Measurements from ENCODE around the gene TMEM178B.

DNA sequence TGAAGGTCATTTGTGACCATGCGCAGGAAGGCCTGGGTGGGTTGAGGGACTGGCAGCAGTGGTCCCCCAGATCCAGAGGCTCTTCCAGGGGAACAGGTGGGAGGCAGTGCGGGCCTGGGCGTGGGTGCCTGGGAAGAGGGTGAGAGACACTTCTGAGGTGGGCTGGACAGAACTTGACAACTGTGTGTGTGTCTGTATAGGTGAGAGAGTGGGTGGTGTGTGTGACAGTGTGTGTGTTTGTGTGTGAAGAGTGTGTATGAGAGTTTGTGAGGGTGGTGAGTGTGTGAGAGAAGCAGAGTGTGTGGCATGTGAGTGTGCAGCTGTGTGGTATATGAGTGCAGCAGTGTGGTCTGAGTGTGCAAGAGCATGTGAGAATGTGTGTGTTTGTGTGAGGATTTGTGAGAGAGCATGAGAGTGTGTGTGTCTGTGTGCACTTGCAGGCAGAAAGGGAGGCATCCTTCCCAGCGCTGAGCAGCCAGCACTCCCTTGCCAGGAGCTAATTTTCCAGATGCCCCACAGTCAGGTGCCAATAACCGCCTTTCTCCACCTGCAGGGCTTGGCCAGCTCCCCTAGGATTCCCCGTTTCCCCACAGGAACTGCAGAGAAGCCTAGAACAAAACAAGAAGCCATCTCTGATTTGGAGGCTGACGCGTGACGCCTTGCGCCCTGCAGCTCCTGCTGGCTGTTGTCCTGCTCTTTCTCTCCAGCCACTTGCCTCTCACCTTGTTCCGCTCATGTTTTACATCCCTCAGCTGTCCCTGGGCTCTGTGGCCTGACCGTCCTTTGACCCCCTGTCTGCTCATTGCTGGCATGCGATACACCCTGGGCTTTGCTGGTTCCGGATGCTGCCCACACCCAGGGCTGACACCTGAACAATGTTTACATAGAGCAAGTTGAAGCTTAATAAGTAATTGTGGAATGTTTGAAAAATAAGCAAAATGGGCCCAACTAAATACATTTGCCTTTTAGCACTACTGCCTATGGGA, 88.0 kb downstream of the TMEM178B start:
- TF ChIP-seq, protein P1, sequence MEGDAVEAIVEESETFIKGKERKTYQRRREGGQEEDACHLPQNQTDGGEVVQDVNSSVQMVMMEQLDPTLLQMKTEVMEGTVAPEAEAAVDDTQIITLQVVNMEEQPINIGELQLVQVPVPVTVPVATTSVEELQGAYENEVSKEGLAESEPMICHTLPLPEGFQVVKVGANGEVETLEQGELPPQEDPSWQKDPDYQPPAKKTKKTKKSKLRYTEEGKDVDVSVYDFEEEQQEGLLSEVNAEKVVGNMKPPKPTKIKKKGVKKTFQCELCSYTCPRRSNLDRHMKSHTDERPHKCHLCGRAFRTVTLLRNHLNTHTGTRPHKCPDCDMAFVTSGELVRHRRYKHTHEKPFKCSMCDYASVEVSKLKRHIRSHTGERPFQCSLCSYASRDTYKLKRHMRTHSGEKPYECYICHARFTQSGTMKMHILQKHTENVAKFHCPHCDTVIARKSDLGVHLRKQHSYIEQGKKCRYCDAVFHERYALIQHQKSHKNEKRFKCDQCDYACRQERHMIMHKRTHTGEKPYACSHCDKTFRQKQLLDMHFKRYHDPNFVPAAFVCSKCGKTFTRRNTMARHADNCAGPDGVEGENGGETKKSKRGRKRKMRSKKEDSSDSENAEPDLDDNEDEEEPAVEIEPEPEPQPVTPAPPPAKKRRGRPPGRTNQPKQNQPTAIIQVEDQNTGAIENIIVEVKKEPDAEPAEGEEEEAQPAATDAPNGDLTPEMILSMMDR (IDR thresholded peaks at IDR 0.05), result no peak
- TF ChIP-seq EP300 (IDR thresholded peaks at IDR 0.05) (no peak), POLR2A (IDR thresholded peaks at IDR 0.05) (no peak)

Data from ovary (tissue), 3 donors.